ENCODE results near the gene SETMAR.
"Not testable (repeated sequence)": the region's sequence is repeated elsewhere in the genome, so short reads cannot be mapped to it uniquely, and the experiment has no call there.

SETMAR gene

DNA sequence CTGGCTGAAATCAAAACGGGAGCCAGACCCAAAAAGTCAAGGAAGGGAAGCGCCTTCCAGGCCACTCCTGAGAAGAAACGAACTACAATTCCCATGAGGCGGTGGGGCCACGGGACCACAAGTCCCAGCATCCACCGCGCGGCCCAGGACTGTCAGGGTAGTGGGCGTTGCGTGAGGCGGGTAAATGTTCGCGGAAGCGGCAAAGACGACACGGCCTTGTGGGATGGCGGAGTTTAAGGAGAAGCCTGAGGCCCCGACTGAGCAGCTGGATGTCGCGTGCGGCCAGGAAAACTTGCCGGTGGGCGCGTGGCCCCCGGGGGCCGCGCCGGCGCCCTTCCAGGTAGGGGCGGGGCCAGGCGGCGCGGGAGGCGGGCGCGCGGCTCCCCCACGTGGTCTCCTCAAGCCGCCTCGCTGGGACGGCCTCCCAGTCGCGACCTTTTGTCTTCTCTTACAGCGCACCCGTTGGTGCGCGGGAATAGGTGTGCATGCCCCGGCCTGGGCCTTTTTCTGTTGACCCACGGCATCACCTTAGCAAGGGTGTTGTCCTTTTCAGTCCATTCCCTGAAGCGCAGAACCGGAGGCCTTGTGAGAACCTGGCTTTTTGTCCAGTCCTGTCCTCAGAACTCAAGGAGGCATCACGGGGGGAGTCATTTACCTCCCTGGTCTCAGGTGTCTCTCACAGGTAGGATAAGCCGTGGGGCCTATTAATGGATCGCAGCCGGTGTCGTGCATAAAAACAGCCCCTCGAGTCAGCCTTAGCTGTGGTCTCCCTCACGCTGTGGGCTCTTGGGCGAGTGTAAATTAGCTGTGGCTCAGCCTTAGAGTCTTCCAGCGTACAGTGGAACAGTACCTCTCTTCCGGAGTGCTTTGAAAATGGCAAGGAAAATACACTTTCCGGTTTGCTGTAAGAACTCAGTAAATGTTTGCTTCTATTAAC lies at the start of gene SETMAR:
SETMAR (plus strand) TSS at position 183 of the 937 bp plus-strand sequence; CDS start at position 185, 2 bp downstream.
- Histone ChIP-seq H3K9me3 (ENCODE audit: control insufficient read depth, insufficient read depth, low read length) (no peaks in the 10 kb centered on the region), H3K9ac (ENCODE audit: low read depth, low read length) (peak within 1 kb of the TSS; percentile 84), H3K36me3 (ENCODE audit: insufficient read depth, low read length) (no peaks in the 10 kb centered on the region), H3K4me1 (ENCODE audit: insufficient read depth, low read length) (no peaks in the 10 kb centered on the region)

GRCh38 chr3:4261406-4261805 lies 41.8 kb upstream of the SETMAR start:
- H3K36me3 ChIP-seq (ENCODE audit: insufficient read depth, low read length) = no peaks in the 10 kb centered on the region
- H3K9me3 ChIP-seq (ENCODE audit: control insufficient read depth, insufficient read depth, low read length) = no peaks in the 10 kb centered on the region
- H3K4me1 ChIP-seq (ENCODE audit: insufficient read depth, low read length) = no peaks in the 10 kb centered on the region
- H3K9ac ChIP-seq (ENCODE audit: low read depth, low read length) = no peak overlapping the region

DNA sequence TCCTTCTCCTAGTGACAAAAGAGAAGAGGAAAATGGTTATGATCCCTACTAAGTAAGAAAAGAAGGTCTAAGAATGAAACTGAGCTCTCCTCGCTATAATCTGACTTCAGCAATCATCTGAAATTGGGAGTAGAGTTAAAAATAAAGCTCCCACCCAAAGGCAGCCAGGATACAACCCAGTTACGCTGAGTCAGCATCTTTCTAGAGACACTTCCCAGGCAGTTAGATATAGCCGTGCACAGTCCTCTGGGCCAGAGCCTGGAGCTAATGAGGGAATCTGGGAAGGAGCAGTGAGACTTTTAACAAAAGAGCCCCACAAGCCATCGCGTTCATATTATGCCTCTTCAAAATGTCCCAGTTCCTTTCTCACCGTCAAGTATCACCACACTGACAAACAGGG lies 39.1 kb upstream of the SETMAR start:
- Histone ChIP-seq H3K36me3 (ENCODE audit: insufficient read depth, low read length) (no peaks in the 10 kb centered on the region), H3K4me1 (ENCODE audit: insufficient read depth, low read length) (no peaks in the 10 kb centered on the region), H3K9me3 (ENCODE audit: control insufficient read depth, insufficient read depth, low read length) (no peaks in the 10 kb centered on the region), H3K9ac (ENCODE audit: low read depth, low read length) (no peak overlapping the region)

- peaks cover 4% of the 10 kb centered on the region; the same call in 1 of the 2 replicates for H3K4me1 ChIP-seq (ENCODE audit: insufficient read depth, low read length)
- no peak overlapping the region for H3K9ac ChIP-seq (ENCODE audit: low read depth, low read length)
- H3K9me3 ChIP-seq (ENCODE audit: control insufficient read depth, insufficient read depth, low read length) = no peaks in the 10 kb centered on the region
- H3K36me3 ChIP-seq (ENCODE audit: insufficient read depth, low read length) = no peaks in the 10 kb centered on the region
Observed at GRCh38 chr3:4270720-4271119, 32.4 kb upstream of the SETMAR start.

GRCh38 chr3:4271834-4272233 lies 31.3 kb upstream of the SETMAR start:
- no peaks in the 10 kb centered on the region for H3K9me3 ChIP-seq (ENCODE audit: control insufficient read depth, insufficient read depth, low read length)
- no peaks in the 10 kb centered on the region for H3K36me3 ChIP-seq (ENCODE audit: insufficient read depth, low read length)
- peaks cover 4% of the 10 kb centered on the region; the same call in 1 of the 2 replicates for H3K4me1 ChIP-seq (ENCODE audit: insufficient read depth, low read length)
- peak overlapping the region; percentile 31; the same call in 1 of the 2 replicates for H3K9ac ChIP-seq (ENCODE audit: low read depth, low read length)

- Histone ChIP-seq H3K9me3 (ENCODE audit: control insufficient read depth, insufficient read depth, low read length) (no peaks in the 10 kb centered on the region), H3K4me1 (ENCODE audit: insufficient read depth, low read length) (no peaks in the 10 kb centered on the region), H3K36me3 (ENCODE audit: insufficient read depth, low read length) (no peaks in the 10 kb centered on the region), H3K9ac (ENCODE audit: low read depth, low read length) (no peak overlapping the region)
Observed at GRCh38 chr3:4279516-4280105, 23.6 kb upstream of the SETMAR start.

DNA sequence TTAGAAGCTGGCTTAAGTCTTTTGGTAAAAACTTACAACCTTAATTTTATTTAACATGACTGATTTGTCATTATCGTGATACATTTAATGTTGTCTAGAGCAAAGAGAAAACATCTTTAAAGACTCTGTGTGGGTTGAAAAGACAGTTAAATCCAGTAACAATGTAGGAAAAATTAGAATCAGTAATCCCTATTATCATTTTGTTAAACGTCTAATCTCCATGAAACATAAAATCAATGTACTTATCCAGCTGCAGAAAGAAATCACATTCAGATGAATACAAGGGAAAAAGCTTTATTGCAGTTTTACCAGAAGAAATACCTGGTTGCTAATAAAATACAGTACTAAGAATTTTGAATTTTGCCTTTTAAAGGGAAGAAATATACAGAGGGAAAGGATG lies 21.2 kb upstream of the SETMAR start:
- Histone ChIP-seq H3K4me1 (ENCODE audit: insufficient read depth, low read length) (no peaks in the 10 kb centered on the region), H3K9me3 (ENCODE audit: control insufficient read depth, insufficient read depth, low read length) (no peaks in the 10 kb centered on the region), H3K9ac (ENCODE audit: low read depth, low read length) (no peak overlapping the region), H3K36me3 (ENCODE audit: insufficient read depth, low read length) (no peaks in the 10 kb centered on the region)

GRCh38 chr3:4284865-4285264 lies 18.3 kb upstream of the SETMAR start:
- no peaks in the 10 kb centered on the region for H3K4me1 ChIP-seq (ENCODE audit: insufficient read depth, low read length)
- no peak overlapping the region for H3K9ac ChIP-seq (ENCODE audit: low read depth, low read length)
- H3K36me3 ChIP-seq (ENCODE audit: insufficient read depth, low read length) = no peaks in the 10 kb centered on the region
- no peaks in the 10 kb centered on the region for H3K9me3 ChIP-seq (ENCODE audit: control insufficient read depth, insufficient read depth, low read length)

GRCh38 chr3:4289044-4289443 lies 14.1 kb upstream of the SETMAR start:
- no peaks in the 10 kb centered on the region for H3K9me3 ChIP-seq (ENCODE audit: control insufficient read depth, insufficient read depth, low read length)
- no peaks in the 10 kb centered on the region for H3K36me3 ChIP-seq (ENCODE audit: insufficient read depth, low read length)
- no peak overlapping the region for H3K9ac ChIP-seq (ENCODE audit: low read depth, low read length)
- peaks cover 4% of the 10 kb centered on the region; the same call in 1 of the 2 replicates for H3K4me1 ChIP-seq (ENCODE audit: insufficient read depth, low read length)

DNA sequence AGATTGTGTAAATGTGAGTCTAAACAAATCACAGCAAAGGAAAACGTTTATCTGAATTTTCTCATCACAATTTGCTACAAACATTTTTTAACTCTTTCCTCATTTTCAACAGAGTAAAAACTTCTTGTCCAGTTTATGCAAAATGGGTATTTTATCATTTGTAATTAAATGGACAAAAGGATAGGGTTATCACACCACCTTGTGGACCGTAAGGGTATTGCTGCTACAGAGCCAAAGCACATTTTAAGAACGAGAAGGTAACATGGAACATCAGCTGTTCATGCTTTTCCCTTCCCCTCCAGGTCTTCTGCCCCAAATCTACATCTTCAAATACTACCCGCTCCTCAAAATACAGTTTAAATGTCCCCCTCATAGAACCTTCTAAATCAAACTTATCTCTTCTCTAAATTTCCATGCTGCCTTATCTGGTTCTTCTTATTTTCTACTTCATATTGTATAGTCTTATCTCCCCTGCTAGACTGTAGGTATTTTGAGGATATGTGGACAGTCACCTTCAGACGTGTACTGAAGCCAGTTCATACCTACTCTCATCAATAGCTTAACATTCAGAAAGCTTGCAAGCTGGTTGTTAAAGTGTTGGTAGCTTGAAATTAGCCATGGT lies 12.8 kb upstream of the SETMAR start:
- Histone ChIP-seq H3K36me3 (ENCODE audit: insufficient read depth, low read length) (no peaks in the 10 kb centered on the region), H3K9me3 (ENCODE audit: control insufficient read depth, insufficient read depth, low read length) (no peaks in the 10 kb centered on the region), H3K9ac (ENCODE audit: low read depth, low read length) (no peak overlapping the region), H3K4me1 (ENCODE audit: insufficient read depth, low read length) (peaks cover 4% of the 10 kb centered on the region; the same call in 1 of the 2 replicates)

- Histone ChIP-seq H3K9ac (ENCODE audit: low read depth, low read length) (no peak overlapping the region), H3K4me1 (ENCODE audit: insufficient read depth, low read length) (peaks cover 4% of the 10 kb centered on the region; the same call in 1 of the 2 replicates), H3K36me3 (ENCODE audit: insufficient read depth, low read length) (no peaks in the 10 kb centered on the region), H3K9me3 (ENCODE audit: control insufficient read depth, insufficient read depth, low read length) (no peaks in the 10 kb centered on the region)
Observed at GRCh38 chr3:4292301-4292700, 10.9 kb upstream of the SETMAR start.

GRCh38 chr3:4294616-4295327 lies 8.4 kb upstream of the SETMAR start:
- H3K9me3 ChIP-seq (ENCODE audit: control insufficient read depth, insufficient read depth, low read length) = no peaks in the 10 kb centered on the region
- H3K9ac ChIP-seq (ENCODE audit: low read depth, low read length) = no peak overlapping the region
- peaks cover 4% of the 10 kb centered on the region; the same call in 1 of the 2 replicates for H3K4me1 ChIP-seq (ENCODE audit: insufficient read depth, low read length)
- H3K36me3 ChIP-seq (ENCODE audit: insufficient read depth, low read length) = no peaks in the 10 kb centered on the region

- not testable (repeated sequence) for H3K36me3 ChIP-seq (ENCODE audit: insufficient read depth, low read length); H3K4me1 ChIP-seq (ENCODE audit: insufficient read depth, low read length); H3K9me3 ChIP-seq (ENCODE audit: control insufficient read depth, insufficient read depth, low read length); H3K9ac ChIP-seq (ENCODE audit: low read depth, low read length)
Observed at GRCh38 chr3:4296454-4296853, 6.7 kb upstream of the SETMAR start.

DNA sequence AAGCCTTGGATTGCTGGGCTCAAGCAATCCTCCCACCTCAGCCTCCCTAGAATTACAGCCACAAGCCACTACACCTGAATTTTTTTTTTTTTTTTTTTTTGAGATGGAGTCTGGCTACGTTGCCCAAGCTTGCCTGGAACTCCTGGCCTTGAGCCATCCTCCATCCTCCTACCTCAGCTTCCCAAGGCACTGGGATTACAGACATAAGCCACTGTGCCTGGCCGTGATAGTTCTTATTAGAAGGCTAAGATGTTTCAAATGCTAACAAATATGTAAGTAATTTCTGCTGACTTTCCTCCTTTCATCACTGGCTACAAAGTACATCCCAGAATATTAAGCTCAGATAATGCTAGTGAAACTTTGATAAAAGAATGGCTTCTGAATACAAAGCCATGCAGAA lies 5.7 kb upstream of the SETMAR start:
- Histone ChIP-seq H3K36me3 (ENCODE audit: insufficient read depth, low read length) (no peaks in the 10 kb centered on the region), H3K4me1 (ENCODE audit: insufficient read depth, low read length) (peaks cover 1% of the 10 kb centered on the region; the same call in 1 of the 2 replicates), H3K9ac (ENCODE audit: low read depth, low read length) (no peak overlapping the region), H3K9me3 (ENCODE audit: control insufficient read depth, insufficient read depth, low read length) (no peaks in the 10 kb centered on the region)
